CD4-positive, alpha-beta T cell treated with Interleukin-1 beta for 1 hour (primary cell): ENCODE data around the gene STAT6.
A peak's percentile ranks its signal among the peaks of the same experiment; 100 is the strongest.
"Not testable (repeated sequence)": the region's sequence is repeated elsewhere in the genome, so short reads cannot be mapped to it uniquely, and the experiment has no call there.

Experiments
- DNase-seq, 2 donors: peaks; one replicate each; pipeline ENCODE4 v3.0.0-alpha.2; 2020 to 2022

Gene STAT6

GRCh38 chr12:57126061-57126460, 14.9 kb upstream of the STAT6 start:
- no peak for DNase-seq

- DNase-seq = peak; percentile 72 to 84
These were observed 13.2 kb upstream of the STAT6 start for GRCh38 chr12:57124261-57124877.

GRCh38 chr12:57123813-57124212, 12.7 kb upstream of the STAT6 start:
- DNase-seq = no peak

DNA sequence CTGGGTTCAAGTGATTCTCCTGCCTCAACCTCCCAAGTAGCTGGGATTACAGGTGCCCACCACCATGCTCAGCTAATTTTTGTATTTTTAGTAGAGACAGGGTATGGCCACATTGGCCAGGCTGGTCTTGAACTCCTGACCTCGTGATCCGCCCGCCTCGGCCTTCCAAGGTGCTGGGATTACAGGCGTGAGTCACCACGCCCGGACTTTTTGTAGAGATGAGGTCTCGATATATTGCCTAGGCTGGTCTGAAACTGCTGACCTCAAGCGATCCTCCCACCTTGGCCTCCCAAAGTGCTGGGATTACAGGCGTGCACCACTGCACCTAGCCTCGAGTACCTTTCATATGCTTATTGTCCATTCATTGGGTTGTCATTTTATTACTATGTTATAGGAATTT, 9.6 kb upstream of the STAT6 start:
- not testable (repeated sequence) for DNase-seq

DNA sequence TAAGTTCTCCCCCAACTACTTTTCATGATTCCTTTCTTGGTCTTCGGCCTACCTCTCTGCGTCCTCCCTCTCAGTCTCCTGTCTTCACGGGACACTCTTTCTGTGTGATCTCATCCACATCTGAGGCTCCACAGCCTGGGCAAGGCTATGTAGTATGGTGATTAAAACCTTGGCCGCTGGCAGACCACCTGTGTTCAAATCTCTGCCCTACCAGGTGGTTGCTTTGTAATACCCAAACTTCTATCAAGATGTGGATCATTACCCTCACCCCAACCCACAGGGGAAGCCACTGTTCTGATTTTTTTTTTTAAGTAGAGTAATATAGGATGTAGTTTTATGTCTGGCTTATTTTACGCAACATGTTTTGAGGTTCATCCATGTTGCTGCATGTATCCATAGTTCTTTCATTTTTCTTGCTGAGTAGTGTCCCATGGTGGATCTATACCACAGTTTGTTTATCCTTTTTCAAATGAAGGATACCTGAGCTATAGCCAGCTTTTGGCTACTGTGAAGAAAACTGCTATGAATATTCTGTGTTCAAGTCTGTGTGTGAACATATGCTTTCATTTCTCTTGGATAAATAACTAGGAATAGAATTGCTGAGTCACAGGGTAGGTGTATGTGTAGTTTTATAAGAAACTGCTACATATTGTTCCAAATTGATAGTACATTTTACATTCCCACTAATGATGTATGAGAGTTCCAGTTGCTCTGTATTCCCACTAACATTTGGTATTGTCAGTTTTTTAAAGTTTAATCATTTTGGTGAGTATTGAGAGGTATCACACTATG, 8.3 kb upstream of the STAT6 start:
- DNase-seq = no peak

GRCh38 chr12:57118711-57119271, 7.6 kb upstream of the STAT6 start:
- peak in 1 of 2 donors; percentile 38 for DNase-seq

DNA sequence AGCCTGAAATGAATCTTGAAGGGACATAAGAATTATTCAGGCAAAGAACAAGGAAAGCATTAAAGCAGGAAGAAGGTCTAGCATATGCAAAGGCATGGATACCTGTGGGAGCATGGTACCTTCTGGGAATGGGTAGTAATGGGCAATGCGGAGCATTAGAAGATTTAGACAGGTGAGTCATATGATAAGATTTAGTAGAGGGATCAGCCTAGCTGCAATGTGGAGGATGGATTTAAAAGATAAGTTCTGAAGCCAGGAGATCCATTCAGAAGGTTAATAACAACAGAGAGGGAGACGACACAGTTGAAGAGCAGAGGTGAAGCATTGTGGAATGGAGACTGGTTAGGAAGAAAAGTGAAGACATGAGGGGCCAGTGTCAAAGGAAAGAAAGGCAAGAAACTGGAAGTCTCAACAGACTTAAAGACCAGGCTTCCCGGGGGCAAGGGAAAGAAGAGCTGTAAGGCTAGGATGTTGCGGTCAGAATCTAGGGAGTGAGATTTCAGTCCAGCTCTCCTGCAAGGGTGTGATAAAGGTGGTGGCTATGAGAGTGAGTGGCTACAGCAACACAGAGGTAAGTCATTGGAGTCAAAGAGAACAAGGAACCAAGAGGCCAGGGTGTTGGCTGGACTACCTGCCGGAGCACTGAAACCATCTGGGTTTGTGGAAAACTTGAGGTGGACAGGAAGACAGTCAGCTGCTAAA, 5.6 kb upstream of the STAT6 start:
- DNase-seq = no peak

- no peak for DNase-seq
These were observed 1.5 kb upstream of the STAT6 start for GRCh38 chr12:57112492-57113294.

DNA sequence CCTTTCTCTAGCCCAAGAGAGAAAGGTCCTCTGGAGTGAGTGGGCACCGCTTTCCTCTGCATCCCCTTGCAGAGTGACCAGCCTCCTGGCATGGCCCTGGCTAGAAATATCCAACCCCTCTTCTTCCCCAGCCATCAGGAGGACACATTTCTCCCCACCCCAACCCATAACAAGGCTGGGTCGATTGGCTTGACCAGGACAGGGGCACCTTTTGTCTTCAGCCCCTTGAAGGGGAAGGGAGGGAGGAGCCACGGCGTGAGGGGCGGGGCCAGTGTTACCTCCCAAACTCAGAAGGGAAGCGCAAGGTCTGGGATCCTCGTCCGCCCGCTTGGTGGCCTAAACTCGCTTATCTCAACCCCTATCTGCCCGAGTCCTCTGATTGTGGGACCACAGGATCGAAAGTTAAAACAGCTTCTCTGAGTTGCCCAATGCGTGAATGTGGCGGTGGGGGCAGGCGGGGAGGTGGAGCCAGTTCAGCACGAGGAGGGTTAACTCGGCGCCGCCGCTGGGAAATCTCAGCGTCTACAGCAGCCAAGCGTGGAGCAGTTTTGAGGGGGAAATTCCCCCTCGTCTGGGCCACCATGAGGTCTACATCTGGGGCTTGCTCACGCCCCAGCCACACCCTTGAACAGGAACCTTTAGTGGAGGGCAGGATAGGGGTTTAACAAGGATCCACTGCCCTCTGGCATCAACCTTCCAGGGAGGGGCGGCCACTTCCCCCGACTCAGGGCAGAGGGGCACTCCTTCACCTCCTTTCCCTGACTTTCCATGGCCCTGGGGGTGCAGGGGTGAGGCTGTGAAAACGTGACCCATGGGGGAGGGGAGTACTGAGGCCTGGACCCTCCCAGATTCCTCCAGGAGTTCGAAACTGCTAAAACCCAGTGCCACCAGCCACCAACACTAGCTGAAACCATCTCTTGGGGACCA, 795 bp downstream of the STAT6 start:
- peak; percentile 84 to 85 for DNase-seq

DNA sequence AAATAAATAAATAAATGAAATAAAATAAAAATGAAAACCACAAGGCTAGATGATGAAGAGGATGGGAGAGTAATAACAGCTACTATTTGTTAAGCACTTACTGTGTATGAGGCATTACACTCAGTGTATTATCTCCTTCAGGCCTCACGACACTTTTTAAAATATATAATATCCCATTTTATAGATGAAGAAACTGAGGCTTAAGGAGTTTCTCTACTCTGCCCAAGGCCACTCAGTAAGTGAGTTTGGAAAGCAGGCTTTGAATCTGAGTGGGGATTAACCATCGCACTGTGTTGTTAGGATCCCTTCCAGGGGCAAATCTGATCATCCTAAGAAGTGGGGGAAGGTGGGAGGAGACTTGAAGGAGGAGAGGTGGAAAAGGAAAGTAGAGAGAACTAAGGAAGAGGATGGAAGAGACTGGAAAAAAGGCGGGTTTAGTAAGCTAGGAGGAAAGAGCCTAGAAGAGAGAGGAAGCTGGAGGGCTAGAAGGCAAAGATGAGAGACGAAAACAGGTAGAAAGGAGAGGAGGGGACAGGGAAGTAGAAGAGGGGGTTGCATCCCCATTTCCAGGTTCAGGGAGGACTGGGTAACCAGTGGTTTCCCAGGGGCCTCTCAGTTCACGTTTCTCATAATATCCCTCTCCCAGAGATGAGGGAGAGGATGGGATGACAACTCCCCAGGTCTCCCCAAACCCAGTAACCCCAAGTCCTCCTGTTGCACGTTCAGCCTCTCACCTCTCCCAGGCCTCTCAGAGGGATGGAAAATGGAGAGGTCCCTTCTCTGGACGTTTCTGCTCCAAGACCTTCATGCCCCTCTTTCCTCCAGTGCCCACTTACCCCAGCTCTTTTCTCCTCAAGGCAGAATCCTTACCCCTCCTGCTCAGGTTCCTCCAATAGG, 1.7 kb downstream of the STAT6 start:
- DNase-seq = no peak

DNA sequence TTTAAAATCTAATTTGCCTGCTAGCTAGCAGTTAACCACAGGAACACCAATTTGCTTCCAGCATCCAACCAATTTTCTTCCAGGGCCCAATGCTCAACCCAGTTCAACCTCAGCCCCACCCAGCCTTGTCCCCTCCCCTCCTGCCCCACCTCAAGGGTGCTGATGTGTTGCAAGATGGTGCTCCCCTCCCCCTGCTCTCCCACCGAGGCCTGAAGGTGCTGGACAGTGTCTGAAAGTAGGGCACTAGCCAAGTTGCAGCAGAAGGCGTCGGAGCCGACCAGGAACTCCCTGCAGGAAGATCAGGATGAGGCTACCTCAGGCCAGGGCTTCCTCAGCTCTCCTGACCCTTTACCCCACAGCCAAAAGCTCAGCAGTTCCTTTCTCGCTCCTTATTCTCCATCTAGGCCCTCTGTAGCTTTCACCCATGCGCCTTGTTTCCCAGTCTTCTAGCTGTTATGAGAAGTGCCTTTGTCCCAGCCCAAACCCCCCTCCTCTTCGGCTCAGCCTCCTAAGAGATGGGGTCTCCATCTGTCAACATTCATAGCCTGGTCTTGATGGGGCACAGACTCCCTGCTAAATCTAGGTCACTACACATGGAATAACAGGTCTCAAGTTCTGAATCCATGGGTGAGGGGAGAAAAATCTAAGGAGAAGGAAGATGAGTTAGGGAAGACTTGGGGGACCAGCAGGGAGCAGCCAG, 3.6 kb downstream of the STAT6 start:
- DNase-seq = no peak

DNA sequence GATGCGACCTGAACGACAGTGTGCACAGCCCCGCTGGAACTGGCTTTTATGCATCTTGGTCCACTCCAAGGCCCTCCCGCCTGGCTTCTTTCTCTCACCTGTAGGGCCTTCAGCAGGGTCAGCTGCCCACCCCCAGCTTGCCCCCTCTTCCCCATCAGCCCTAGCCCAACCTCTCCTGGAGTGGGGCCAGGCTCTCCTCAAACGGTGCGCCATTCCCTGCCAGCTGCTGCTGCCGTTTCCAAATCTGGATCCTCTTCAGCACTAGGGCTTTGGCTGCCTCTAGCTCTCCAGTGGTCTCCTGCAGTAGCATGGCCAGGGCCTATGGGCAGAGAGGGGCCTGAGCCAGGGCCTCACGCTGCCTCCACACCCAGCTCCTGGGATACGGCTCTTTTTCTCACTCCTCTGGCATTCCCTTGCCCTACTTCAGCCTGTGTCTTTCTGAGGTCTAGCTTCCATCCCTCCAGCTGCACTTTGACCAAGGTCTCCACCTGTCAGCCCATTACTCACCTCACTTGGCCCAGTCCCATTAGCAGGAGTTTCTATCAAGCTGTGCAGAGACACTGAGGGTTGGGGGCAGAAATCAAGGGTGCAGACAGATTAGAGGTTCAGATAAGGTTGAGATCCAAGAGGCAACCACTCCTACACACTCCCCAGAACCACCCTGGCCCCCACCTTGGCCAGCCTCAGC, 5.0 kb downstream of the STAT6 start:
- DNase-seq = no peak

DNA sequence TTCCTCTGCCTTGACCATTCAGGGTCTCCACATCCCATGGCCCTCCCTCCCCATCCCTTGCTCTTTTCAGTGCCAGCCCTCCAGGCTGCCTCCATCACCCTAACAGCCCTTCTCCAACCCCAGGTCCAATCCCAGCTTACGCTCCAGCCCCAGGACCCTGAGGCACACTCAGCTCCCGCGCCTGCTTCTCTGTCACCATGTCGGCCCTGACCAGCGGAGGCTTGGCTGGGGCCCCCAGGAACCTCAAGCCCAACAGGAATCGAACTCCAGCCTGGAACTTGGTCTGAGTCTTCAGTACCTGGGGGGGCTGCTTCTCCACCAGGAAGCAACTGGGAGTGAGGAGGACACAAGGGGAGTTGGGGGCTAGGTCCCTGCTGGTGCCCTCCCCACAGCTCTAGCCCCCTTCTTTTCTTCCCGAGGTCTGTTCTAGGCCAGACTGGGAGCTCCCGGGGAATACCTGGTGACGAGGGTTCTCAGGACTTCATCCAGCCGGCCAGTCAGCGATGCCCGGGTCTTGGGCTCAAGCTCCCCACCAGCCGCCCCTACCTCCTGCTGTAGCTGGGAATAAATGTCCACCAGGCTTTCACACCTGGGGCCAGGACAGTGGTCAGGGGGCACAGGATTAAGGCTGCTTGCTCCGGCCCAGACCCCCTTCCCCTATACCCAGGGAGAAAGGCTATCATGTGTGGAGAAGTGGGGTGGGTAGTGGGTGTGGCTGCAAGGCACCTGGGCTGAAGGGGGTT, 6.0 kb downstream of the STAT6 start:
- no peak for DNase-seq

DNA sequence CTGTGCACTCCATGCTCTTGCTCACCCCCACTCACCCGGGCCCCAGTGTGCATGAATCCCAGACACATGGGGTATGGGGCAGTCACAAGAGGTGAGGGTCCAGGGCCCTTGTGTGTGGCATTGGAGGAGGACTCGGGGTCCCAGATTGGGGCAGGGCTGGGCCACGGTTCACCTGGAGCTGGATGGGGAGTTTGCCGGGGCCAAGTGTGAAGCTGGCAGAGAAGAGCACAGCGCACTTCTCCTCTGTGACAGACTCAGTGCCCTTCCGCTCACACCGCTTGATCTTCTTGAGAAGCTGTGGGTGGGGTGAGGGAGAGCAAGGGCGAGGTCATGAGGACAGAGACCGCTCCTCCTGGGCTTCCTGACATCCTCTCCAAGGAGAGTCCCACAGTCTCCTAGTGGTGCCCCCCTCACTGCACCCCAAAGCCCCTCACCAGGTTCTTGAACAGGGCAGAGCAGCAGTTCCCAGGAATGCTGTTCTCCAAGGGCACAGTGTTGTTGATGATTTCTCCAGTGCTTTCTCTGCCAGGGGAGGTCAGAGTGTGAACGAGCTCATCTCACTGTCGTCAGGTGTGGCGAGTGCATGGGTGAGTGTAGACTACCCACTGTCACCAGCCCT, 6.8 kb downstream of the STAT6 start:
- DNase-seq = no peak

GRCh38 chr12:57103856-57104255, 7.3 kb downstream of the STAT6 start:
- DNase-seq = no peak

GRCh38 chr12:57101892-57102695, 9.1 kb downstream of the STAT6 start:
- no peak for DNase-seq

- no peak for DNase-seq
These were observed 11.4 kb downstream of the STAT6 start for GRCh38 chr12:57099766-57100165.
